HUES6 (cell line): ENCODE results near the gene SCAI.
A peak's percentile ranks its signal among the peaks of the same experiment; 100 is the strongest.
"Not testable (repeated sequence)": the region's sequence is repeated elsewhere in the genome, so short reads cannot be mapped to it uniquely, and the experiment has no call there.

Experiments
- H3K27ac ChIP-seq: 2 replicates; pipeline ENCODE4 v1.7.0; 2013; ENCODE audit warnings: low read depth, mild to moderate bottlenecking, low read length, inconsistent platforms
- H3K27me3 ChIP-seq: 2 replicates; pipeline ENCODE4 v1.6.1; 2013; ENCODE audit warnings: low read length; ENCODE audit not compliant: control insufficient read depth, insufficient read depth
- H3K36me3 ChIP-seq: 2 replicates; pipeline ENCODE4 v1.6.1; 2013; ENCODE audit warnings: low read length; ENCODE audit not compliant: control insufficient read depth, insufficient read depth
- H3K4me1 ChIP-seq: 2 replicates; pipeline ENCODE4 v1.6.1; 2013; ENCODE audit warnings: low read length; ENCODE audit not compliant: control insufficient read depth, insufficient read depth
- H3K4me3 ChIP-seq: 2 replicates; pipeline ENCODE4 v1.5.1; 2013; ENCODE audit warnings: low read depth, low read length
- H3K9ac ChIP-seq: one replicate; pipeline ENCODE4 v1.6.1; 2013; ENCODE audit warnings: mild to moderate bottlenecking, low read length
- H3K9me3 ChIP-seq: 2 replicates; pipeline ENCODE4 v1.6.1; 2013; ENCODE audit warnings: low read depth, low read length; ENCODE audit not compliant: control insufficient read depth, insufficient read depth

Gene SCAI

DNA sequence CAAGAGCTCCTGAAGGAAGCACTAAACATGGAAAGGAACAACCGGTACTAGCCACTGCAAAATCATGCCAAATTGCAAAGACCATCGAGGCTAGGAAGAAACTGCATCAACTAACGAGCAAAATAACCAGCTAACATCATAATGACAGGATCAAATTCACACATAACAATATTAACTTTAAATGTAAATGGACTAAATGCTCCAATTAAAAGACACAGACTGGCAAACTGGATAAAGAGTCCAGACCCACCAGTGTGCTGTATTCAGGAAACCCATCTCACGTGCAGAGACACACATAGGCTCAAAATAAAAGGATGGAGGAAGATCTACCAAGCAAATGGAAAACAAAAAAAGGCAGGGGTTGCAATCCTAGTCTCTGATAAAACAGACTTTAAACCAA, 131.3 kb downstream of the SCAI start:
- not testable (repeated sequence) for H3K4me1 ChIP-seq, H3K9me3 ChIP-seq, H3K27ac ChIP-seq, H3K4me3 ChIP-seq, H3K27me3 ChIP-seq, H3K9ac ChIP-seq
- H3K36me3 ChIP-seq, result peaks cover 15% of the 10 kb centered on the region

DNA sequence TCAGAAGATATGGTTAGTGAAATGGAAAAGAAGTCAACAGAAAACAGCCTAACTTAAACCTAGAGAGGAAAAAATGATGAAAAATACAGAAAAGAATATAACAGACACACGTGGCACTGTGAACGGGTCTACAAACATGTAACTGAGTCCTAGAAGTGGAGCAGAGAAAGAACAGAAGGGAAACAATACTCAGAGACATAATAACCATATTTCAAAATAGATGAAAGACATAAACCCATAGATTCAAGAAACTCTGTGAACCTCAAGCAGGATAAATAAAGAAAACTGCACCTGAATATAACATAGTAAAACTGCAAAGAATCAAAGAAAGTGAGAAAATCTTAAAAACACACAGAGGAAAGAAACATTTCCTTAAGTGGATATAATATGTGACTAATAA, 134.7 kb downstream of the SCAI start:
- Histone ChIP-seq H3K4me1 (no peaks in the 10 kb centered on the region), H3K9me3 (0 out of 2 replicates have a peak, but pooled peaks cover 9% of the 10 kb centered on the region), H3K36me3 (peaks cover 9% of the 10 kb centered on the region; the same call in 1 of the 2 replicates), H3K4me3 (no peak overlapping the region), H3K27ac (no peak overlapping the region), H3K9ac (no peak overlapping the region), H3K27me3 (no peaks in the 10 kb centered on the region)

DNA sequence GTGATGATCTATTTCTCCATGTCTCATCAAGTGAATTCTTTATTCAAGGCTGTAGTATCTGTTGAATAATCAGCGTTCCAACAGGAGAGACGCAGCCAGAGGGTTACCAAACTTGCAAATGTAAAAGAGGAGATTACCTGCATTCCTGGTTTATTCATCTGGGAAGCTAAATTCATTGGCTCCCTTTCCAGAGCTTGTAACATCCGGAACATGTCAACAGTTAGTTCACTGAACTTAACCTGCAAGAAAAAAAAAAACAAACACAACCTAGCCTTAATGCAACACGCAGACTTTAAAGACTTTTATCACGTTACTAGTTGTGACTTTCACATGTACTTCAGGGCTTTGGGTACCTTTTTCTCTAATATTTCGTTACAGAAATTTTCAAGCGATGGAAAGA, 140.0 kb downstream of the SCAI start:
- peaks cover 18% of the 10 kb centered on the region for H3K36me3 ChIP-seq
- H3K9me3 ChIP-seq, result no peaks in the 10 kb centered on the region

DNA sequence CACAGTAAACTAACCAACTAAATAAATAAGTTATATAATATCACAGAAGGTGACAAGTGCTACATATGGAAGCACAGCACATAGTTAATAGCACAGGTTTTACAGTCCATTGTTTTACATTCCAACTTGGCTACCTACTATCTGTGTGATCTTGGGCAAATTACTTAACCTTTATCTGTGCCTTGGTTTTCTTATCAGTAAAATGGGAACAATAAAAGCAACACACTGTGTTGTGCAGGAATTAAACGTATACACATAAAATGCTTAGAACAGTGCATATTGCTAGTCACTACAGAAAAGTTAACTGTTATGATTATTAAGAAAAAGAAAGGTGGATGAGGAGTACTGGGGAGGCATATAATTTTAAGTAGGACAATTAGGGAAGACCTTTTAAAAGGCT, 159.6 kb downstream of the SCAI start:
- Histone ChIP-seq H3K27ac (no peak overlapping the region), H3K27me3 (no peaks in the 10 kb centered on the region), H3K9me3 (no peaks in the 10 kb centered on the region), H3K4me3 (no peak overlapping the region), H3K4me1 (no peaks in the 10 kb centered on the region), H3K9ac (no peak overlapping the region), H3K36me3 (peaks cover 9% of the 10 kb centered on the region; the same call in 1 of the 2 replicates)

More for the DNA sequence above, 140.0 kb downstream of the SCAI start:
- H3K9ac ChIP-seq, result no peak overlapping the region
- H3K4me3 ChIP-seq, result no peak overlapping the region
- no peaks in the 10 kb centered on the region for H3K27me3 ChIP-seq
- H3K4me1 ChIP-seq, result no peaks in the 10 kb centered on the region
- H3K27ac ChIP-seq, result no peak overlapping the region

DNA sequence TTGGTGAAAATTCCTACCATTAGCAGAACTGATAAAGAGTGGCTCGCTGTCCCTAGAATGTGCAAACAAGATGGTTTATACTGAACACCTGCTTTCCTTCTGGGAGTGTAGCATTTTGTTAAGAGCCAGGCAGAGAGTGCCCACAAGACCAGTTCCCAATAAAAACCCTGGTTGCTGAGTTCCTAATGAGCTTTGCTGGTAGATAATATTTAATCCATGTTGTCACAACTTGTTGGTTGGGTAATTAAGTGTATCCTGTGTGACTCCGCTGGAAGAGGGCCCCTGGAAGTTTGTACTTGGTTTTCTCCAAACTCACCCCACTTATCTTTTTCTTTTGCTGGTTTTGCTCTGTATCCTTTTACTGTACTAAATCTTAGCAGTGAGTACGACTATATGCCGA, 162.9 kb downstream of the SCAI start:
- peaks cover 5% of the 10 kb centered on the region; the same call in 1 of the 2 replicates for H3K4me1 ChIP-seq
- H3K9ac ChIP-seq, result no peak overlapping the region
- no peaks in the 10 kb centered on the region for H3K27me3 ChIP-seq
- H3K4me3 ChIP-seq, result no peak overlapping the region
- H3K9me3 ChIP-seq, result no peaks in the 10 kb centered on the region
- H3K27ac ChIP-seq, result no peak overlapping the region
- H3K36me3 ChIP-seq, result peaks cover 9% of the 10 kb centered on the region

DNA sequence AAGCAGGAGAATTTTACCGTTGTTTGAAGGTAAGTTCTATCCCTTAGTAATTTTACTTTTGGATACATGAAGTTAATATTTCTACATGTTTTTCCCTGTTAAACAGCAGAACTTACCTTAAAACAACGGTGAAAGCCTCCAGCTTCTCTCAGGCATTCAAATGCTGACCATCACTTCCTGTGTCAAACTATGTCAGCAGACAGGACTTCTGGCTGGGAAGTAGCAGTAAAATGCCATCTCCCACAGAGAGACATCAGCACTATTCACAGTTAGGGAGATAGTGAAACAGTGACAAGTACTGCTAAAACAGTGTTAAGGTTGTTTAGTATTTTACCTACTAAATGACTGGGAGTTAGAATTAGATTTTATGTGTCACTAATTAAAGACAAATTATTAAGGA, 168.2 kb downstream of the SCAI start:
- H3K9ac ChIP-seq, result no peak overlapping the region
- no peaks in the 10 kb centered on the region for H3K27me3 ChIP-seq
- H3K27ac ChIP-seq, result peak overlapping the region; percentile 78
- H3K4me1 ChIP-seq, result peaks cover 13% of the 10 kb centered on the region; the same call in 1 of the 2 replicates
- no peaks in the 10 kb centered on the region for H3K9me3 ChIP-seq
- H3K36me3 ChIP-seq, result peaks cover 20% of the 10 kb centered on the region
- H3K4me3 ChIP-seq, result no peak overlapping the region

DNA sequence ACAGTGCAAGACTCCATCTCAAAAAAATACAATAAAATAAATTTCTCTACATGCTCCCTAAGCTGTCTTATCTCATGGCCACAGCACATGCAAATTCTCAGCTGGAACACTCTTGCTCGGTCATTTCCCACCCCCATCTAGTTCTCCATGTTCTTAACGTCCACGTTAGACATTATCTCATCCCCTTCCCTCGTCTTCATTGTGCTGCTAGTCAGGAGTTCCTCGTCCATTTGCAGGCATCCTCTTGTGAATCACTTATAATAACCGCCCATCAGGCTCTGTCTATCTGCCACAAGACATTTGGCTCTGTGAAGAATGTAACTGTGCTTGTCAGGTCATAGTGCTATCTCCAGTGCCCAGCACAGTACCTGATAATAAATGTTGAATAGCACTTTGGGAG, 169.5 kb downstream of the SCAI start:
- Histone ChIP-seq H3K27ac (no peak overlapping the region), H3K4me3 (no peak overlapping the region), H3K36me3 (peaks cover 25% of the 10 kb centered on the region), H3K4me1 (peaks cover 13% of the 10 kb centered on the region; the same call in 1 of the 2 replicates), H3K9ac (no peak overlapping the region), H3K9me3 (no peaks in the 10 kb centered on the region), H3K27me3 (no peaks in the 10 kb centered on the region)

DNA sequence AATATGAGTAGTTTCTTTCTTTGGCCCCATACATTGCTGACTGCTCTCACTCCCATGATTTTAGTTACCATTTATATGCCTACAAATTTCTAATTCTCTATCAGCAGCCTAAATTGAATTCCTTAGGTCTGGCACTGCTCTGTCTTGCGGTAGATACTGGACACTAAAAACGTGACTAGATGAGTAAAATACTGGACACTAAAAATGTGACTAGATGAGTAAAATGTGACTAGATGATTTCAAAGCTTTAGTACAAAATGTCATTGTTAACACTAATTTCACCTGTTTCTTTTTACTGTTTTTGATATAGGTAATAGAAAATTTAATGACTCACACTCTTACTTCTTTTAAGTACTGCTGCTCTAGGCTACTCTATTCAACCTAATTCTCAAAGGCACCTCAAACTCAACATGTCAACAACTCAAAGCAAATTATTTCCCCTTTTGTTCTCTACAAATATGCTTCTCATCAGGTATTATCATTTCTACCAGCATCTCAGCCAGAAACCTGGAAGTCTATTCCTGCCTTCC, 171.0 kb downstream of the SCAI start:
- peaks cover 30% of the 10 kb centered on the region for H3K36me3 ChIP-seq
- no peak overlapping the region for H3K4me3 ChIP-seq
- H3K4me1 ChIP-seq, result peaks cover 13% of the 10 kb centered on the region; the same call in 1 of the 2 replicates
- no peak overlapping the region for H3K27ac ChIP-seq
- H3K27me3 ChIP-seq, result no peaks in the 10 kb centered on the region
- no peak overlapping the region for H3K9ac ChIP-seq
- no peaks in the 10 kb centered on the region for H3K9me3 ChIP-seq

DNA sequence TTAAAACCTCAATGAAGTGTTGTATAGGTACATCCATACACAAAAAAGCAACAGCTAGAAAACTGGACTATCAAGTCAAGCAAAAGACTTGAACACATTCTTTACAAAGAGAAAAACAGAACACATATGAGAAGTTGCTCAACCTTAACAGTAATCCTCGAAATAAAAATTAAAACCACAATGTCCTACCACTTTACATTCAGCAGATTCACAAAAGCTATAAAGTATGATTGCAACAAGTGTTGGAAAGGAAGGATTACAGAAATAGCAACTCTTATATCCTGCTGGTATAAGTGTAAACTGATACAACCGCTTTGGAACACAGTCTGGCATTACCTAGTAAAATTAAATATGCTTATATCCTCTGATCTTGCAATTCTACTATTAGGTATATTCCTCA, 173.9 kb downstream of the SCAI start:
- Histone ChIP-seq H3K9me3 (no peaks in the 10 kb centered on the region), H3K4me1 (no peaks in the 10 kb centered on the region), H3K36me3 (peaks cover 24% of the 10 kb centered on the region), H3K9ac (no peak overlapping the region), H3K4me3 (no peak overlapping the region), H3K27me3 (no peaks in the 10 kb centered on the region), H3K27ac (no peak overlapping the region)

DNA sequence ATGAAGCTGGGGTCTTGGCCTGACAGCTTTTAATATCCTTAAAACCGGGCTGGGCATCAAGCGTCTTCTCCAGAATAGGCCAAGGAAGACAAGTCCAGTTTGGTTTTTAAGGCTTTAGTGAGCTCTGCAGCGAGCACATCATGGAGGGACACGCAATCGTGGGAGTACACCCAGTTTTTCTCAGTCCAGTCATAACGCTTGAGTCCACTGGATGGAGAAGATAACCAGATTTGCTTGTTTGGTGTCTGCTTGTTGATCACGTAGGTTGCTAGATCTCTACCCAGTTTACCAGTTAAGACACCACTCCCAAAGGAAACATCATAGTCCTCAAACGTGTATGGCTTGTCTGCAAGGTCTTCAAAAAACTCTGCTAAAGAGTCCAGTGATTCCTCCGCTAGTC, 175.1 kb downstream of the SCAI start:
- Histone ChIP-seq H3K9ac (no peak overlapping the region), H3K4me3 (no peak overlapping the region), H3K27ac (no peak overlapping the region), H3K9me3 (no peaks in the 10 kb centered on the region), H3K27me3 (no peaks in the 10 kb centered on the region), H3K4me1 (no peaks in the 10 kb centered on the region), H3K36me3 (peaks cover 19% of the 10 kb centered on the region)

DNA sequence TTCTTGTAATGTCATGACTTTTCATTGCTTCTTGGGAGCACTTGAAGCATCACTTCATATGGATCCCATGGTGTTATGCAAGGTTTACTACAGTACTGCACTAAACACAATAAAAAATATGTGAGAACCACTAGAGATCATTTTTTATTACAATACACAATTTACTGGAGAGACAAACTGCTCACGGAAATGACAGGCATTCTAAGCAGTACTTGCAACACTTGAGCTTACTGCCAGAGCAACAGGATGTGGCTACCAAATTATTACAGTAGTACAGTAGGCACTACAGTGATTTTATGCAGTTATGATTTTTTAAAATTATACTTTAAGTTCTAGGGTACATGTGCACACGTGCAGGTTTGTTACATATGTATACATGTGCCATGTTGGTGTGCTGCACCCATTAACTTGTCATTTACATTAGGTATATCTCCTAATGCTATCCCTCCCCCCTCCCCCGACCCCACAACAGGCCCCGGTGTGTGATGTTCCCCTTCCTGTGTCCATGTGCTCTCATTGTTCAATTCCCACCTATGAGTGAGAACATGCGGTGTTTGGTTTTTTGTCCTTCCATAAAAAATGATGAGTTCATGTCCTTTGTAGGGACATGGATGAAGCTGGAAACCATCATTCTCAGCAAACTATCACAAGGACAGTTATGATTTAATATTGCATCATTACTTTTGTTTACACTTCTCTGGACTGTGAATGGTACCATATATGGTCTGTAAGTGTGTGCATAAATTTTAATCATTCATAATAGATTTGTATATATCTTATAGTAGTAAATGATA, 177.4 kb downstream of the SCAI start:
- H3K9me3 ChIP-seq, H3K9ac ChIP-seq, H3K27me3 ChIP-seq, H3K4me3 ChIP-seq, H3K4me1 ChIP-seq, H3K27ac ChIP-seq: not testable (repeated sequence)
- peaks cover 13% of the 10 kb centered on the region for H3K36me3 ChIP-seq
